LNCAP (cell line): ENCODE results near the gene FBLN7.

Source experiments
- CTCF ChIP-seq: fragments of 450-650 bp; IDR thresholded peaks from 2 replicates; pipeline ENCODE4 v1.5.1; 2017; ENCODE audit warnings: mild to moderate bottlenecking

FBLN7 gene

GRCh38 chr2:112174383-112174782 lies 36.2 kb downstream of the FBLN7 start:
- no peak for TF ChIP-seq CTCF

DNA sequence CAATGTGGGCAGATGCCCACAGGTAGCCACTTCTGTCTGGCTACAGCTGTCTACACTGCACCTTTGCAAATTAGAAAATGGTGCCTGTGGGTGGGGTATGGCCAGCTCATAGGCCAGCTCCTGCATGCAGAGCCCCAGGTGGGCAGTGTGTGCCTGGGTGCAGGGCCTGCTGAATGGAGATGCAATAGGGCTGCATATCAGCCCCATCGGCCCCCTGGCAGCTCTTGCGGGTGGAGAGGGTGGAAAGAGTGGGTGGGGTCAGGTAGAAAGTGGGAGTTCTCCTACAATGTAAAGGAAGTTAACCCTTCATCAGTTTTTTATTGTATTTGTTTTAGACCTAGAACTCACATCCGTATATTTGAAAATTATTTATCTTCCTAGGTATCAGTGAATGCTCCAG lies 37.1 kb downstream of the FBLN7 start:
- no peak for TF ChIP-seq CTCF

GRCh38 chr2:112175958-112176573 lies 37.9 kb downstream of the FBLN7 start:
- no peak for TF ChIP-seq CTCF

DNA sequence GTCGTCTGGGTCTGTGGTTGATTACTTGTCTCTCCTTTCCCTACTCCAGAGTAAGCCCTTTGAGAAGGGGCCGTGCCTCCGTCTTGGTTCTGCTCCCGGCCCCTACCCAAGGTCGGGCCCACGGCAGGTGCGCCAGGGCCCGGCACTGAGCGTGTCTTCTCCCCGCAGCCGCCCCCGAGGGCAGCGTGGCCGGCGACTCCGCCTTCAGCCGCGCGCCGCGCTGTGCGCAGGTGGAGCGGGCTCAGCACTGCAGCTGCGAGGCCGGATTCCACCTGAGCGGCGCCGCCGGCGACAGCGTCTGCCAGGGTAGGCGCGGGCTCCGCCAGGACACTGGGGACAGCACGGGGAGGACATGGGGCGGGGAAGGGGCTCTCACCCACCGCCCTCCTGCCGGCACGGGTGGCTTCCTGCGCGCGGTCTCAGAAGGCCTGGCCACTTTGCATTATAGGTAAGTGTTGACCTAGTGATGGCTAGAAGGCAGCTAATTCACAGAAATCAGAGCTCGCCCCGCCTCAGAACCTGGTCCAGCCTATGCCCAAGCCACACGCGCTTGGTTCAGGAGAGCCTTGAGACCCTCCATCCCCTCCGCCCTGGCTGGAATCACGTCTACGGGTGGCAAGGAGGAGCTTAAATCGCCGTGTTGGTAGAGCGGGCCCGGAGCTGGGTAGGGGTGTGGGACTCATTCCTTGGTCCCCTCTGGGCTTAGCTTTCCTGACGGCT lies 43.5 kb downstream of the FBLN7 start:
- TF ChIP-seq CTCF, result no peak

- no peak for TF ChIP-seq CTCF
Observed at GRCh38 chr2:112182581-112183034, 44.4 kb downstream of the FBLN7 start.

GRCh38 chr2:112183327-112184025 lies 45.3 kb downstream of the FBLN7 start:
- no peak for TF ChIP-seq CTCF

- TF ChIP-seq CTCF, result no peak
Observed at GRCh38 chr2:112184121-112184520, 45.9 kb downstream of the FBLN7 start.
